Measurements from ENCODE around the gene CELSR1. TPM values are rescaled to one million over a fixed set of nuclear protein-coding genes. Genes with fewer than 3 reads are reported as not detected.

The CELSR1 gene
- total RNA-seq, 2 donors from 2014 or later, result 0.54 to 1.1 TPM

- peak overlapping the region; percentile 62 to 87 for H3K27ac Mint-ChIP-seq
- H3K36me3 Mint-ChIP-seq, result peaks cover 18 to 39% of the 10 kb centered on the region in 2 donors
- ATAC-seq, result no peak
- DNase-seq (ENCODE audit: low spot score in 2 of 2), result no peak
- no peaks in the 10 kb centered on the region for H3K9me3 Mint-ChIP-seq
Observed at GRCh38 chr22:46337870-46338269, 199.6 kb downstream of the CELSR1 start.

GRCh38 chr22:46336119-46337078, 201.0 kb downstream of the CELSR1 start:
- peak; percentile 26 to 51 for ATAC-seq
- Mint-ChIP-seq H3K36me3 (peaks cover 18 to 39% of the 10 kb centered on the region in 2 donors), H3K27ac (peak overlapping the region; percentile 87 to 98), H3K9me3 (no peaks in the 10 kb centered on the region)
- peak in 1 of 2 donors; percentile 14 for DNase-seq (ENCODE audit: low spot score in 2 of 2)

GRCh38 chr22:46335201-46336118, 202.0 kb downstream of the CELSR1 start, which contains the start of gene TRMU:
Gene TRMU, plus strand, starts transcription at chr22:46335714. Its CDS starts 51 bp downstream, at chr22:46335765.
- DNase-seq (ENCODE audit: low spot score in 2 of 2) (peak; percentile 73 to 87), ATAC-seq (peak; percentile 90 to 96)
- H3K9me3 Mint-ChIP-seq, result no peaks in the 10 kb centered on the region
- H3K36me3 Mint-ChIP-seq, result peaks cover 18 to 39% of the 10 kb centered on the region in 2 donors
- H3K27ac Mint-ChIP-seq, result peak within 1 kb of the TSS; percentile 87 to 98

GRCh38 chr22:46331496-46331895, 205.9 kb downstream of the CELSR1 start:
- peaks cover 7 to 9% of the 10 kb centered on the region in 2 donors for H3K36me3 Mint-ChIP-seq
- no peak overlapping the region for H3K27ac Mint-ChIP-seq
- H3K9me3 Mint-ChIP-seq, result no peaks in the 10 kb centered on the region
- ATAC-seq (no peak), DNase-seq (ENCODE audit: low spot score in 2 of 2) (no peak)

- Mint-ChIP-seq H3K27ac (no peak overlapping the region), H3K9me3 (no peaks in the 10 kb centered on the region), H3K36me3 (peaks cover 0 to 7% of the 10 kb centered on the region in 2 donors)
- DNase-seq (ENCODE audit: low spot score in 2 of 2) (no peak), ATAC-seq (no peak)
Observed at GRCh38 chr22:46330426-46330825, 207.0 kb downstream of the CELSR1 start.

GRCh38 chr22:46329616-46330015, 207.8 kb downstream of the CELSR1 start:
- Mint-ChIP-seq H3K27ac (no peak overlapping the region), H3K9me3 (no peaks in the 10 kb centered on the region), H3K36me3 (peaks cover 0 to 7% of the 10 kb centered on the region in 2 donors)
- ATAC-seq (no peak), DNase-seq (ENCODE audit: low spot score in 2 of 2) (no peak)

- no peak for DNase-seq (ENCODE audit: low spot score in 2 of 2)
- no peak for ATAC-seq
- Mint-ChIP-seq H3K27ac (no peak overlapping the region), H3K9me3 (no peaks in the 10 kb centered on the region), H3K36me3 (peaks cover 0 to 7% of the 10 kb centered on the region in 2 donors)
Observed at GRCh38 chr22:46328797-46329196, 208.6 kb downstream of the CELSR1 start.

GRCh38 chr22:46327691-46328465, 209.5 kb downstream of the CELSR1 start:
- DNase-seq (ENCODE audit: low spot score in 2 of 2), result no peak
- Mint-ChIP-seq H3K27ac (no peak overlapping the region), H3K9me3 (no peaks in the 10 kb centered on the region), H3K36me3 (peaks cover 0 to 13% of the 10 kb centered on the region in 2 donors)
- ATAC-seq, result no peak

- Mint-ChIP-seq H3K36me3 (peaks cover 0 to 19% of the 10 kb centered on the region in 2 donors), H3K27ac (no peak overlapping the region), H3K9me3 (no peaks in the 10 kb centered on the region)
- DNase-seq (ENCODE audit: low spot score in 2 of 2), result no peak
- ATAC-seq, result no peak
Observed at GRCh38 chr22:46326066-46326680, 211.2 kb downstream of the CELSR1 start.

- H3K36me3 Mint-ChIP-seq, result peaks cover 0 to 43% of the 10 kb centered on the region in 2 donors
Observed at GRCh38 chr22:46323162-46323561, 214.3 kb downstream of the CELSR1 start.

GRCh38 chr22:46322711-46323110, 214.7 kb downstream of the CELSR1 start:
- no peaks in the 10 kb centered on the region for H3K9me3 Mint-ChIP-seq
- H3K27ac Mint-ChIP-seq, result no peak overlapping the region
- peaks cover 0 to 48% of the 10 kb centered on the region in 2 donors for H3K36me3 Mint-ChIP-seq
- ATAC-seq, result no peak
- no peak for DNase-seq (ENCODE audit: low spot score in 2 of 2)

More at GRCh38 chr22:46323162-46323561, 214.3 kb downstream of the CELSR1 start:
- ATAC-seq (no peak), DNase-seq (ENCODE audit: low spot score in 2 of 2) (no peak)
- Mint-ChIP-seq H3K27ac (no peak overlapping the region), H3K9me3 (no peaks in the 10 kb centered on the region)

GRCh38 chr22:46320716-46321386, 216.6 kb downstream of the CELSR1 start:
- no peak for DNase-seq (ENCODE audit: low spot score in 2 of 2)
- Mint-ChIP-seq H3K9me3 (no peaks in the 10 kb centered on the region), H3K36me3 (peaks cover 0 to 45% of the 10 kb centered on the region in 2 donors), H3K27ac (no peak overlapping the region)
- ATAC-seq, result no peak

- peaks cover 0 to 45% of the 10 kb centered on the region in 2 donors for H3K36me3 Mint-ChIP-seq
Observed at GRCh38 chr22:46320166-46320710, 217.2 kb downstream of the CELSR1 start.

GRCh38 chr22:46319319-46319718, 218.1 kb downstream of the CELSR1 start:
- H3K36me3 Mint-ChIP-seq, result peaks cover 0 to 45% of the 10 kb centered on the region in 2 donors

More at GRCh38 chr22:46320166-46320710, 217.2 kb downstream of the CELSR1 start:
- Mint-ChIP-seq H3K27ac (no peak overlapping the region), H3K9me3 (no peaks in the 10 kb centered on the region)
- ATAC-seq (no peak), DNase-seq (ENCODE audit: low spot score in 2 of 2) (no peak)

GRCh38 chr22:46318576-46318975, 218.8 kb downstream of the CELSR1 start:
- H3K9me3 Mint-ChIP-seq, result no peaks in the 10 kb centered on the region
- peak overlapping the region in 1 of 2 donors; percentile 45 for H3K27ac Mint-ChIP-seq
- DNase-seq (ENCODE audit: low spot score in 2 of 2), result no peak
- no peak for ATAC-seq
- peaks cover 0 to 45% of the 10 kb centered on the region in 2 donors for H3K36me3 Mint-ChIP-seq

More at GRCh38 chr22:46319319-46319718, 218.1 kb downstream of the CELSR1 start:
- DNase-seq (ENCODE audit: low spot score in 2 of 2), result no peak
- Mint-ChIP-seq H3K27ac (no peak overlapping the region), H3K9me3 (no peaks in the 10 kb centered on the region)
- ATAC-seq, result peak in 1 of 2 donors; percentile 9

All from activated naive CD4-positive, alpha-beta T cell treated with anti-CD3 and anti-CD28 coated beads, Interleukin-2, amount 50 U/mL, for 72 hours (primary cell).